ENCODE results near the gene CCDC141. TPM values are rescaled to one million over a fixed set of nuclear protein-coding genes. Genes with fewer than 3 reads are reported as not detected.
"Not testable (repeated sequence)": the region's sequence is repeated elsewhere in the genome, so short reads cannot be mapped to it uniquely, and the experiment has no call there.

Gene CCDC141
- total RNA-seq, 1 donor from 2014 or later: 0.20 TPM

DNA sequence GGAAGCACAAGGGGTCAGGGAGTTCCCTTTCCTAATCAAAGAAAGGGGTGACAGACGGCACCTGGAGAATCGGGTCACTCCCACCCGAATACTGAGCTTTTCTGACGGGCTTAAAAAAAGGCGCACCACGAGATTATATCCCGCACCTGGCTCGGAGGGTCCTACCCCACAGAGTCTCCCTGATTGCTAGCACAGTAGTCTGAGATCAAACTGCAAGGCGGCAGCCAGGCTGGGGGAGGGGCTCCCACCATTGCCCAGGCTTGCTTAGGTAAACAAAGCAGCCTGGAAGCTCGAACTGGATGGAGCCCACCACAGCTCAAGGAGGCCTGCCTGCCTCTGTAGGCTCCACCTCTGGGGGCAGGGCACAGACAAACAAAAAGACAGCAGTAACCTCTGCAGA is 67.3 kb downstream of the CCDC141 start:
- not testable (repeated sequence) for DNase-seq (ENCODE audit: low read depth in 2 of 2)

- DNase-seq (ENCODE audit: low read depth in 2 of 2): no peak
Measured at GRCh38 chr2:178980815-178981214, 69.1 kb downstream of the CCDC141 start.

DNA sequence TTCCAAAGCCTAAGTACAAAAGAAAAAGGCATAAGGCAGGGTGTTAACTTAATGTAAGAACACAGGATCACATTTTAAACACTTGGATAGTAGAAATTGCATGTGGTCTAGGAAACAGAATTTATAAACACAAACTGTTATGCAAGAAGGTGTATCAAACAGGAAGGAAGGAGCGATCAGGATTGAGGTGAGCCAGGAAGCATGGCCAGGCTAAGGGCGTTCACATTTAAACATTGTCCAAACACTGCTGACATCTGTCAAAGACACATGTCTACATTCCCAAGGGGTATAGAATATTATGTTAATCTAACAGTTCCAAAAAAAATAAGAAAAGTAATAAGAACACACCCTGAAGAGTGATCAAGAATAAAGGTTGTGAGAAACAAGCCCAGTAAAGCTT is 71.3 kb downstream of the CCDC141 start:
- peak in 1 of 2 donors; percentile 11 for DNase-seq (ENCODE audit: low read depth in 2 of 2)

GRCh38 chr2:178976351-178976750 is 73.6 kb downstream of the CCDC141 start:
- no peak for DNase-seq (ENCODE audit: low read depth in 2 of 2)

- no peak for DNase-seq (ENCODE audit: low read depth in 2 of 2)
Measured at GRCh38 chr2:178962805-178963433, 87.0 kb downstream of the CCDC141 start.

GRCh38 chr2:178962152-178962551 is 87.8 kb downstream of the CCDC141 start:
- no peak for DNase-seq (ENCODE audit: low read depth in 2 of 2)

- no peak for DNase-seq (ENCODE audit: low read depth in 2 of 2)
Measured at GRCh38 chr2:178954049-178954448, 95.9 kb downstream of the CCDC141 start.

DNA sequence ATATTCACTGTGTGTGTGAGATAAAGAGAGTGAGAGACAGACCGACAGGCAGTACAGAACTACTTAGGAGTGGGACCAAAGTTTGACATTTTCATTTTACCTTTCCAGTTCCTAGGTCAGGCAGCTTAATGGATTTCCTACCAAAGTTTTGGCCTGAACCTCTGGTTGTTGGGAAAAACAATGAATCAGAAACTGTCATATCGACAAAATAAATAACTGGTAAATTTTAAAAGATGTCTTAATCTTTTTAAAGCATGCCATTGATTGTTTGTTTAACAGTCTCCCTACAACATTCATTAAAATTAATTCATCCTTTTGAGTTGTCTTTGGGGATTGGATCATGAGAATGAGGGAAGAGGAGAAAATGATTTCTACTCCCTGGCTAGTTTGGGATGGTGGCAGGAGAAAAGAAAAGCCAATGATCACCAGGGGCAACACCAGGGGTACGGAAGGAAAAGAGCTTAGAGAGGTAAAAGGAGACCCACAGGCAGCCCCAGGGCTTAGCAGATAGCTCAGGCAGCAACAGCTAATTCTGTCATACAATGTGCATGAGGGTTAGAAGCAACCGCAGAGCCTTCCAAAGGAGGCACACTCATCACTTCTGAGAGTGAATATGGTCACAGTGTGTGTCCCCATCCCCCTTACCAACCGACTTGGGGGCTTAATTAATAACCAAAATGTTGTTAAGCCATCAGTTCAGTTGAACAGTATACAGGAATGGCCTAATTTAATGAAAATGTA is 98.5 kb downstream of the CCDC141 start:
- DNase-seq (ENCODE audit: low read depth in 2 of 2): no peak

DNA sequence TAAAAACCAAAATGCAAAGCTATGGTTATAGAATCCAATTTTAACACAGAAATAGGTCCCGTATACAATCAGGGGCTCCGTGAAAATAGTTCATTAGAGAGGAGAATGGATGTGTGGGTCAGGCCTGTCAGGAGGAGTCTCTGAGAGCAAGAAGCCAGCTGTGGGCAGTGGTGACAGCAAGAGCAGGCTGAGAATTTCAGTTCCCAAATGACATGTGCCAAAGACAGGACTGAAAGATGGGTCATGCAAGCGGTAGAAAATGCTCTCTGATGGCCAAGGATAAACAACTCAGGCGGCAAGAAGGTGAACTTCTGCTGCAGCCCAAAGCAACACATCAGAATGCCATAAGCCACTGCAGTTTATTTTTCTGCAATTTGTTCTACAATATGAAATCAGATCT is 100.4 kb downstream of the CCDC141 start:
- DNase-seq (ENCODE audit: low read depth in 2 of 2): no peak

GRCh38 chr2:178949151-178949550 is 100.8 kb downstream of the CCDC141 start:
- DNase-seq (ENCODE audit: low read depth in 2 of 2): no peak

GRCh38 chr2:178947006-178947405 is 102.9 kb downstream of the CCDC141 start:
- DNase-seq (ENCODE audit: low read depth in 2 of 2): no peak

DNA sequence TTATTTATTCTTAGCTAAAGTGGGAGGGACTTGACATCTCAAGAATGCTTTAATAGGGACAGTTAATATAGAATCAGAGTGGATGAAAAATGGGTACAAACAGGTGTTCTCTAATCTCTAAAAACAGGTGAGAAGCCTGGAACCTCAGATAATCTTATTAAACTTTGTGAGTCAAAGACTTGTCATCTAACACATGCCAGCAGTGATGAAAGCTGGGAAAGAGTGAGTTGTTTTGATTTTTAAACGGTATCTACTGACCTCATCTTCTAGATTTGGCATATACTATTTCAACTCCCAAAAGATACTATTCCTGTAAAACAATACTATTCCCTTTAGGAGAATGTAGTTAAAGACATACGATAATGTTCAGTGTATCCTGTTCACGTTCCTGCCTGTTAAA is 103.4 kb downstream of the CCDC141 start:
- no peak for DNase-seq (ENCODE audit: low read depth in 2 of 2)

DNA sequence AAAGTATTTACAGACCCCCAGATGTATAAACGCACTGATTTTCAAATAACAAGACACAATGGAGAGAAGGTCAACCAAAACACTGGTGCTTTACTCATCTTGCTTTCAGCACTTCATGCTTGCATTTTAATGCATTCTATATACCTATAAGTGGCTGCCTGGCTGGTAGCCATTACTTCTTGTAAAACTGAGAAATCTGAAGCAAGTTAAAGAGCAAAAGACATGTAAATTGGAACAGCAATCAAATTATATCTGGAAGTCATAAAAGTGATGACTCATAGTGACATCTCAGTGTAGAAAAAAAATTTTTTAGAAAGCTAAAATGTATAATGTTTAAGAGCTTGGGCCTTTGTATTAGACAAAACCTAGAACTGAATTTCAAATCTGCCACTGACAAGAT is 106.2 kb downstream of the CCDC141 start:
- DNase-seq (ENCODE audit: low read depth in 2 of 2): no peak

- no peak for DNase-seq (ENCODE audit: low read depth in 2 of 2)
Measured at GRCh38 chr2:178934571-178934970, 115.4 kb downstream of the CCDC141 start.

DNA sequence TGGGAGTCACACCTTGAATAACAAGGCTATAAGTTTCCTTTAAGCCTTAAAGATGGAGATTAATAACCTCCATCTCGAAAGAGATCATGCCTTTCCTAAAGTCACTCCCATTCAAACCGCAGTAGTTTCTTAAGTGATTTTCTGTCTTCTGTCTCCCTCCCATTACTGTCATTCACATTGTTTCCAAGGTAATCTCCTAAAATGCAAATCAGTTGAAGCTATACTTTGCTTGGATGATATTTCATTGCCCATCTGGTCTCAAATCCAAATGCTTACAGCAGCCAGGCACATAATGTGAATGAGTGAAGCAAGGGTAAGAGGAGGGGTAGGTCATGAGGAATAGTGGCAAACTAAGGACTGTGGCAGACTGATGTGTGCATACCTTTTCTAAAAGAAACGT is 116.4 kb downstream of the CCDC141 start:
- DNase-seq (ENCODE audit: low read depth in 2 of 2): no peak

DNA sequence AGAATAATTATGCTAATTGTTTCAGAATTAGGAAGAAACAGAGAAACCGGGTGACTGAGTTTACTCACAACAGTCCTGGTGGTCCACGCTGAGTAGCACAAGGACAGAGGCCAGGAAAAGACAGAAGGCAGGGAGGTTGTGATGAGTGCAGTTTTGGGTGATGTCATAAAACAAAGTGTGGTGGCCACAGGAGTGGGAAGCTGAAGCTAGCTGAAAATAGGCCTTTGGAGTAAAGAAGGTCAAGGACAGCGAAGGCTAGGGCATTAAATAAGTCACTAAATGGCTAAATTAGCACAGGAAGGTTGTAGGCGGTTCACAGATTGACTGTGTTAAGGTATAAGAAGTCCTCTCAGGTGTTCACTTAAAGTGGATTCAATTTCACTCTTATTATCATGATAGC is 121.9 kb downstream of the CCDC141 start:
- DNase-seq (ENCODE audit: low read depth in 2 of 2): no peak

DNA sequence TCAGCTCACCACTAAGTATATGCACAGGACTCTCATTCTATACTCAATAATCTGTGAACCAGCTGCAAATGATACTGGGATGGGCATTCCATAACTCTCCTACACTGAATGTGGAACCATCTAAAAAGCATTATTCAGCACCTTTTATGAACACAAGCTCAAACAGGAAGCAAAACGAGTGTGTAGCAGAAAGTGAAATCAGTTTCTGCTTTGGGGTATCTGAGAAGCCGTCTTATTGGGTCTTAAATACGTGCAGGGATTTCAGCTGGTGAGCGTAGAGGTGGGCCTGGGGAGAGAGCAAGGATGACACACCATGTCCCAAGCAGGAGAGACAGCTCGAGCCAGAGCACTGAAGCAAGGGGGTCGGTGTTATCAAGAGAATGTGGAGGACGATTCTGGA is 122.8 kb downstream of the CCDC141 start:
- peak in 1 of 2 donors; percentile 6 for DNase-seq (ENCODE audit: low read depth in 2 of 2)

- no peak for DNase-seq (ENCODE audit: low read depth in 2 of 2)
Measured at GRCh38 chr2:178924817-178925216, 125.1 kb downstream of the CCDC141 start.

DNA sequence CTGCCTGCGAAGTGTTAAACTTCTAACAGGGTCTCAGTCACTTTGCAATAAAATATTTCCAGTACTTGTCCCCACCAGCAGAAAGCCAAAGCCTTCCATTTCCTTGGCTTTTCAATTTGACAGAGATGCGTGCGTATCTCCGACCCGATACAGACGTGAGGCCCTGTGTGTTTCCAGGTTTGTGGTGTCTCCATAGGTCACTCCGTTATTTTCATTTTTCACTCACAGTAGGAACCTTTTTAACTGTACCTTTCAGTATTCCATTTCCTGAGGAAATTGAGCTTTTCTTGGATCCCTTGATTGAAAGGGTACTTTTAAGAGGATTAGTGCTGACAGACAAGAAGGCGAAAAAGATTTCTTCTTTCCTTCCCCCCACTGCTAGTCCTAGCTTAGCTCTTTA is 126.4 kb downstream of the CCDC141 start:
- DNase-seq (ENCODE audit: low read depth in 2 of 2): no peak

- DNase-seq (ENCODE audit: low read depth in 2 of 2): no peak
Measured at GRCh38 chr2:178920916-178921513, 128.9 kb downstream of the CCDC141 start.

DNA sequence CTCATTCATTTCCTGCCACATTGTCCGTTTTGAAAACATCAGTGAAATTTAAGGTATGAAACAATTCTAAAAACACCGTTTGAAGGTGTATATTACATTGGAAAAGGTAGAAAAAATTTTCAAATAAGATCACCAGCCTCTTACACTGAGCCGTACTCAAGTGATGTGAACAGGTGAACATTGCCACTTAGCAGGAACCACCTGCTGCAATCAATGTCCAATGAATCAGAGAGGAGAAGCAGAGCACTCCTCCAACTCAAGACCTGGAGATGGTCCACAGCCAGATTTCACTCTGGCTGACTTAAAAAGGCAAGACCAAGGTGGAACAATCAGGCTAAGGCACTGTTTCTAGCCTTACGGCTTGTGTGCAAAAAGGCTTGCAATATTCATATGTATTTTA is 132.4 kb downstream of the CCDC141 start:
- no peak for DNase-seq (ENCODE audit: low read depth in 2 of 2)

DNA sequence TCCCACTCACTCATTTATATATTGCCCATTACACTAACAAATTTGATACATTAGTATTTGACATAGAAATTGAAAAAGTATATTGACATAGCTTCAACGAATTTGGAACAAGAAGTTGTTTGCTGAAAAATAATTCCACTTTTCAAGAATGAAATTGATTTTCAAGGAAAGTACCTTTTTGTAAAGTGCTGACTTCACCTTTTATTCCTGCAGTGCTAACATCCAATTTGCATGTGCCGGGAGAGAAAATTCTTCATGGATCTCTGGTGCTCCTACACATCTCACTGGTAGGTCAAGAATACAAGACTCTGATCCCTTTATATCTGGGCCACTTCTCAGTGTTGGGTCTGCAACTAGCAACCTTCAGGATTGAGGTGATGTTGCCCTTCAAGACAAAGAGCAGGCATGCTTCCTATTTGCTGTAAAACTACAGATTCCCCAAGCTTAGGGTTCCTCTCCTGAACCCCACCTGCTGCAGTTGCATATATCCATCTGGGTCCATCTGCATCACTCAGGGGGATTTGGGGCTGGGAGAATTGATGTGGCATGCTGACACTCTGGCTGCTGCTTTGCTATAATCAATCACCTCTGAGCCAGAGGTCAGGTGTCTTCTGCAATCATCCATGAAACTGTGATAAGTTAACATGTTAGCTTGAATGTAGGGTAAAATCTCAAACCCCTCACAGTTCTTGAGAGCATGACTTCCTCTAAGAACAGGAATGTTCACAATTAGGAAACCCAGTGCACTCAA is 134.3 kb downstream of the CCDC141 start:
- DNase-seq (ENCODE audit: low read depth in 2 of 2): no peak

Data from lung microvascular endothelial cell (primary cell).